H1 (cell line): ENCODE results near the gene FIGNL2.

Source experiments
- POLR2A ChIP-seq, 2 experiments: IDR thresholded peaks; 1 replicate in 1 of 2; 2 replicates in 1 of 2; pipeline ENCODE4 v1.6.1; 2011; ENCODE audit warnings: low read depth in 2 of 2, low read length in 2 of 2, mild to moderate bottlenecking in 2 of 2; ENCODE audit errors: control extremely low read depth in 1 of 2
- POLR2AphosphoS5 ChIP-seq: IDR thresholded peaks from 2 replicates; pipeline ENCODE4 v1.6.1; 2011; ENCODE audit warnings: low read depth, low read length
- TF ChIP-seq, protein P1 (sequence below), 3 experiments: IDR thresholded peaks; 1 replicate in 2 of 3; 2 replicates in 1 of 3; pipeline versions ENCODE4 v1.5.1 to v1.6.1; 2011; ENCODE audit warnings: low read length in 3 of 3, mild to moderate bottlenecking in 3 of 3, inconsistent platforms in 2 of 3, low read depth in 1 of 3, moderate library complexity in 1 of 3; ENCODE audit not compliant: insufficient read depth in 1 of 3; ENCODE audit errors: control extremely low read depth in 1 of 3

DNA sequence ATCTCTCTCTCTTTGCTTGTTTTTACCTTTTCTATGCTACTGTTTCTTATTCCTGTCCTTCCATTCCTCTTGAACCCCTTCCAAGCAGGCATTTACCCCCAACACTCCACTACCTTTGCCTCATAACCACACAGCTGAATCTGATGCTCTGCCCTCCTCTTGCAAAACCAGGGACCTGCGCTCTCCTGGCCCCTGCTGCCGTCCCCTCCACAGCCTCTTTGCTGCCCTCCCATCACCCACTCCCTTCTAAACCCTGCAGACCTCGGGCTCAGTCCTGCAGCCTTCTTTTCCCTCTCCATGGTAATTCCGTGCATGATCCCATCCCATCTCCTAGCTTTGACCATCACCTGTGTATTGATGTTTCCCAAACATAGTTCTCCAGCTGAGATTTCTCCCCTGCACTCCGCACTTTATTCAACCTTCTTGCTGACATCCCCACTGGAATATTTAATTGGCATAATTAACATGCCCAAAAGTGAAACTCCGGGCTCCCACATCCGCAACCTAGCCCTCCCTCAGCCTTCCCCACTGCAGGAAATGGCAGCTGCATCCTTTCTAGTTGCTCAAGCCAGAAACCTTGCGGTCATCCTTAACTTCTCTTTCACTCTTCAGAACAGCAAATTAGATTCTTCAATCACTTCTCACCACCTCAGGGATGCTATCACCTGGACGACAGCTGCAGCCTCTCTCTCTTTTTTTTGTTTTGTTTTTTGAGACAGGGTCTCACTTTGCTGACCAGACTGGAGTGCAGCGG, 16.0 kb downstream of the FIGNL2 start:
- TF ChIP-seq, protein P1, sequence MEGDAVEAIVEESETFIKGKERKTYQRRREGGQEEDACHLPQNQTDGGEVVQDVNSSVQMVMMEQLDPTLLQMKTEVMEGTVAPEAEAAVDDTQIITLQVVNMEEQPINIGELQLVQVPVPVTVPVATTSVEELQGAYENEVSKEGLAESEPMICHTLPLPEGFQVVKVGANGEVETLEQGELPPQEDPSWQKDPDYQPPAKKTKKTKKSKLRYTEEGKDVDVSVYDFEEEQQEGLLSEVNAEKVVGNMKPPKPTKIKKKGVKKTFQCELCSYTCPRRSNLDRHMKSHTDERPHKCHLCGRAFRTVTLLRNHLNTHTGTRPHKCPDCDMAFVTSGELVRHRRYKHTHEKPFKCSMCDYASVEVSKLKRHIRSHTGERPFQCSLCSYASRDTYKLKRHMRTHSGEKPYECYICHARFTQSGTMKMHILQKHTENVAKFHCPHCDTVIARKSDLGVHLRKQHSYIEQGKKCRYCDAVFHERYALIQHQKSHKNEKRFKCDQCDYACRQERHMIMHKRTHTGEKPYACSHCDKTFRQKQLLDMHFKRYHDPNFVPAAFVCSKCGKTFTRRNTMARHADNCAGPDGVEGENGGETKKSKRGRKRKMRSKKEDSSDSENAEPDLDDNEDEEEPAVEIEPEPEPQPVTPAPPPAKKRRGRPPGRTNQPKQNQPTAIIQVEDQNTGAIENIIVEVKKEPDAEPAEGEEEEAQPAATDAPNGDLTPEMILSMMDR (IDR thresholded peaks at IDR 0.05; ENCODE audit: control extremely low read depth in 1 of 3, insufficient read depth in 1 of 3, low read depth in 1 of 3, low read length in 3 of 3): no peak
- no peak for TF ChIP-seq POLR2A (IDR thresholded peaks at IDR 0.05; ENCODE audit: control extremely low read depth in 1 of 2, low read depth in 2 of 2, low read length in 2 of 2)
- TF ChIP-seq POLR2AphosphoS5: no peak
